ENCODE results near the gene ZNF335. TPM values are rescaled to one million over a fixed set of nuclear protein-coding genes. Genes with fewer than 3 reads are reported as not detected.

ZNF335 gene
- total and polyA plus RNA-seq, 2 of the 13 experiments (the other 11 are each of a cell fraction or from before 2014, with no cell fraction given), result 9.7 to 13.7 TPM

DNA sequence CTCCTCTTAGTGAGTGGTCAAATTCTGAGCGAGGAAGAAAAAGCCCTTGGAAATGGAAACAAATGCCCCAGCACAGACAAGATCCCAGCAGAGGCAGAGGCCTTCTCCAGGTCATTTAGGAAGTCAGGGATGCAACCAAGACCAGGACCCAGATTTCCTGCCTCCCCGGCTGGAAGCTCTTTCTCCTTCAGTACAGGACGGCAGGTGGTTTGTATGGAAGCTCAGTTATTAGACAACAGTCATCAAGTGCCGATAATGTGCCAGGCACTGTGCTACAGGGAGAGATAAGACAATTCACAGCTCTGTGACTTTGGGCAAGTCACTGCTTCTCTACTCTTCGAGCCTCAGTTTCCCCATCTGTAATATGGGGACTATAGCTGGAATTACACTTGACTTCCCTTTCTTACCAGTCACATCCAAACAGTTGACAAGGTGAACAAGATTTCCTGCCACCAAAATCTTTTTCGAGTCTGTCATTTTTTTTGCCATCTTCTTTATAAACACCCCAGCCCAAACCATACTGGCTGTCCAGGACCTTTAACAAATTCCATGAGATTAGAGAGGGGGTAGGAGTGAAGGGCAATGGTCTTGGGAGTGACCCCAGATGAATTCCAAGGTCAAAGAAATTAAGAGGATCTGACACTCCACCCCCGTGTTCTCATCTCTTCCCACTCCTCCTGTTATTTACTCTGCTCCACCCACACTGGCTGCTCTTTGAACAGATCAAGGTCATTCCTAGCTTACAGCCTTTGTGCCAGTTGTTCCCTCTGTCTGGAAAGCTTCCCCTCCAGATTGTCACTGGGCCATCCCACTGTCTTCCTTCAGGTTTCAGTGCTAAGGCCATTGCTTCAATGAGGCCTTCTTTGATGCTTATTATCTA lies 42.8 kb upstream of the ZNF335 start (continued):
- TF ChIP-seq ATRX (CRISPR knock-in tag; IDR thresholded peaks at IDR 0.05; ENCODE audit: borderline replicate concordance) (no peak), GPN1 (CRISPR knock-in tag; IDR thresholded peaks at IDR 0.05; ENCODE audit: borderline replicate concordance) (no peak), THYN1 (CRISPR knock-in tag; IDR thresholded peaks at IDR 0.05; ENCODE audit: borderline replicate concordance, low read depth) (no peak), KDM4B (CRISPR knock-in tag; IDR thresholded peaks at IDR 0.05) (0 out of 2 replicates have a peak, but pooled peaks have one; percentile 5), HOXA5 (CRISPR knock-in tag; IDR thresholded peaks at IDR 0.05) (no peak), REL (CRISPR knock-in tag; conservative IDR thresholded peaks at IDR 0.05) (no peak), ZNF350 (CRISPR knock-in tag; IDR thresholded peaks at IDR 0.05; ENCODE audit: borderline replicate concordance, low read depth) (peak; percentile 64; the same call in 1 of the 2 replicates), ZNF207 (IDR thresholded peaks at IDR 0.05; ENCODE audit: borderline replicate concordance) (no peak), RELA (CRISPR knock-in tag; IDR thresholded peaks at IDR 0.05) (no peak), DNMT1 (CRISPR knock-in tag; IDR thresholded peaks at IDR 0.05) (no peak), AHR (CRISPR knock-in tag; IDR thresholded peaks at IDR 0.05) (no peak; the same call in 1 of the 2 replicates), GTF2F1 (IDR thresholded peaks at IDR 0.05; ENCODE audit: low read length) (no peak), KDM5A (IDR thresholded peaks at IDR 0.05; ENCODE audit: borderline replicate concordance, low read length) (no peak), ZFP1 (CRISPR knock-in tag; IDR thresholded peaks at IDR 0.05) (no peak), NFE2 (CRISPR knock-in tag; IDR thresholded peaks at IDR 0.05) (no peak), ZNF670 (CRISPR knock-in tag; IDR thresholded peaks at IDR 0.05; ENCODE audit: borderline replicate concordance) (no peak)
- TF ChIP-seq, protein P1, sequence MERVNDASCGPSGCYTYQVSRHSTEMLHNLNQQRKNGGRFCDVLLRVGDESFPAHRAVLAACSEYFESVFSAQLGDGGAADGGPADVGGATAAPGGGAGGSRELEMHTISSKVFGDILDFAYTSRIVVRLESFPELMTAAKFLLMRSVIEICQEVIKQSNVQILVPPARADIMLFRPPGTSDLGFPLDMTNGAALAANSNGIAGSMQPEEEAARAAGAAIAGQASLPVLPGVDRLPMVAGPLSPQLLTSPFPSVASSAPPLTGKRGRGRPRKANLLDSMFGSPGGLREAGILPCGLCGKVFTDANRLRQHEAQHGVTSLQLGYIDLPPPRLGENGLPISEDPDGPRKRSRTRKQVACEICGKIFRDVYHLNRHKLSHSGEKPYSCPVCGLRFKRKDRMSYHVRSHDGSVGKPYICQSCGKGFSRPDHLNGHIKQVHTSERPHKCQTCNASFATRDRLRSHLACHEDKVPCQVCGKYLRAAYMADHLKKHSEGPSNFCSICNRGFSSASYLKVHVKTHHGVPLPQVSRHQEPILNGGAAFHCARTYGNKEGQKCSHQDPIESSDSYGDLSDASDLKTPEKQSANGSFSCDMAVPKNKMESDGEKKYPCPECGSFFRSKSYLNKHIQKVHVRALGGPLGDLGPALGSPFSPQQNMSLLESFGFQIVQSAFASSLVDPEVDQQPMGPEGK (CRISPR knock-in tag; IDR thresholded peaks at IDR 0.05), result peak; percentile 72
- TF ChIP-seq, protein P2, sequence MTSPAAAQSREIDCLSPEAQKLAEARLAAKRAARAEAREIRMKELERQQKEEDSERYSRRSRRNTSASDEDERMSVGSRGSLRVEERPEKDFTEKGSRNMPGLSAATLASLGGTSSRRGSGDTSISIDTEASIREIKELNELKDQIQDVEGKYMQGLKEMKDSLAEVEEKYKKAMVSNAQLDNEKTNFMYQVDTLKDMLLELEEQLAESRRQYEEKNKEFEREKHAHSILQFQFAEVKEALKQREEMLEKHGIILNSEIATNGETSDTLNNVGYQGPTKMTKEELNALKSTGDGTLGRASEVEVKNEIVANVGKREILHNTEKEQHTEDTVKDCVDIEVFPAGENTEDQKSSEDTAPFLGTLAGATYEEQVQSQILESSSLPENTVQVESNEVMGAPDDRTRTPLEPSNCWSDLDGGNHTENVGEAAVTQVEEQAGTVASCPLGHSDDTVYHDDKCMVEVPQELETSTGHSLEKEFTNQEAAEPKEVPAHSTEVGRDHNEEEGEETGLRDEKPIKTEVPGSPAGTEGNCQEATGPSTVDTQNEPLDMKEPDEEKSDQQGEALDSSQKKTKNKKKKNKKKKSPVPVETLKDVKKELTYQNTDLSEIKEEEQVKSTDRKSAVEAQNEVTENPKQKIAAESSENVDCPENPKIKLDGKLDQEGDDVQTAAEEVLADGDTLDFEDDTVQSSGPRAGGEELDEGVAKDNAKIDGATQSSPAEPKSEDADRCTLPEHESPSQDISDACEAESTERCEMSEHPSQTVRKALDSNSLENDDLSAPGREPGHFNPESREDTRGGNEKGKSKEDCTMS (CRISPR knock-in tag; conservative IDR thresholded peaks at IDR 0.05), result no peak
- TF ChIP-seq, protein P3, sequence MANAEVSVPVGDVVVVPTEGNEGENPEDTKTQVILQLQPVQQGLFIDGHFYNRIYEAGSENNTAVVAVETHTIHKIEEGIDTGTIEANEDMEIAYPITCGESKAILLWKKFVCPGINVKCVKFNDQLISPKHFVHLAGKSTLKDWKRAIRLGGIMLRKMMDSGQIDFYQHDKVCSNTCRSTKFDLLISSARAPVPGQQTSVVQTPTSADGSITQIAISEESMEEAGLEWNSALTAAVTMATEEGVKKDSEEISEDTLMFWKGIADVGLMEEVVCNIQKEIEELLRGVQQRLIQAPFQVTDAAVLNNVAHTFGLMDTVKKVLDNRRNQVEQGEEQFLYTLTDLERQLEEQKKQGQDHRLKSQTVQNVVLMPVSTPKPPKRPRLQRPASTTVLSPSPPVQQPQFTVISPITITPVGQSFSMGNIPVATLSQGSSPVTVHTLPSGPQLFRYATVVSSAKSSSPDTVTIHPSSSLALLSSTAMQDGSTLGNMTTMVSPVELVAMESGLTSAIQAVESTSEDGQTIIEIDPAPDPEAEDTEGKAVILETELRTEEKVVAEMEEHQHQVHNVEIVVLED (CRISPR knock-in tag; IDR thresholded peaks at IDR 0.05; ENCODE audit: borderline replicate concordance), result no peak
- TF ChIP-seq, protein P4, sequence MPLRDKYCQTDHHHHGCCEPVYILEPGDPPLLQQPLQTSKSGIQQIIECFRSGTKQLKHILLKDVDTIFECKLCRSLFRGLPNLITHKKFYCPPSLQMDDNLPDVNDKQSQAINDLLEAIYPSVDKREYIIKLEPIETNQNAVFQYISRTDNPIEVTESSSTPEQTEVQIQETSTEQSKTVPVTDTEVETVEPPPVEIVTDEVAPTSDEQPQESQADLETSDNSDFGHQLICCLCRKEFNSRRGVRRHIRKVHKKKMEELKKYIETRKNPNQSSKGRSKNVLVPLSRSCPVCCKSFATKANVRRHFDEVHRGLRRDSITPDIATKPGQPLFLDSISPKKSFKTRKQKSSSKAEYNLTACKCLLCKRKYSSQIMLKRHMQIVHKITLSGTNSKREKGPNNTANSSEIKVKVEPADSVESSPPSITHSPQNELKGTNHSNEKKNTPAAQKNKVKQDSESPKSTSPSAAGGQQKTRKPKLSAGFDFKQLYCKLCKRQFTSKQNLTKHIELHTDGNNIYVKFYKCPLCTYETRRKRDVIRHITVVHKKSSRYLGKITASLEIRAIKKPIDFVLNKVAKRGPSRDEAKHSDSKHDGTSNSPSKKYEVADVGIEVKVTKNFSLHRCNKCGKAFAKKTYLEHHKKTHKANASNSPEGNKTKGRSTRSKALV (CRISPR knock-in tag; IDR thresholded peaks at IDR 0.05), result peak; percentile 25; the same call in 1 of the 2 replicates
- TF ChIP-seq, protein P5, sequence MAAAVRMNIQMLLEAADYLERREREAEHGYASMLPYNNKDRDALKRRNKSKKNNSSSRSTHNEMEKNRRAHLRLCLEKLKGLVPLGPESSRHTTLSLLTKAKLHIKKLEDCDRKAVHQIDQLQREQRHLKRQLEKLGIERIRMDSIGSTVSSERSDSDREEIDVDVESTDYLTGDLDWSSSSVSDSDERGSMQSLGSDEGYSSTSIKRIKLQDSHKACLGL (CRISPR knock-in tag; IDR thresholded peaks at IDR 0.05), result no peak

All from HepG2 (cell line).